H1 (cell line): ENCODE results near the gene CRTC2. TPM values are rescaled to one million over a fixed set of nuclear protein-coding genes. Genes with fewer than 3 reads are reported as not detected.

Experiments used
- CTCF ChIA-PET: fragments of 300-600 bp; sonication (Branson Sonifier 250); formaldehyde crosslinking; loops from one replicate; lab custom pipeline; 2021; ENCODE audit not compliant: partially characterized antibody; lab: Charles Lee
- POLR2A ChIA-PET: fragments of 300-600 bp; sonication (Branson Sonifier 250); formaldehyde crosslinking; loops from one replicate; lab custom pipeline; 2021; ENCODE audit warnings: inconsistent platforms; ENCODE audit not compliant: partially characterized antibody; lab: Charles Lee
- DNase-seq, 2 experiments: peaks; one replicate each; pipeline versions ENCODE4 v3.0.0 to v3.0.0-alpha.2; 2010 to 2022; ENCODE audit warnings: low spot score in 2 of 2, low read depth in 1 of 2, mixed read lengths in 1 of 2
- FAIRE-seq: peaks from 2 replicates; lab custom pipeline; 2011; peaks lifted over from hg19 to GRCh38; lab: Jason Lieb, UNC
- H2AFZ ChIP-seq: 2 replicates; pipeline ENCODE4 v1.8.1; 2012; ENCODE audit warnings: low read length, inconsistent platforms
- H2AK5ac ChIP-seq: 2 replicates; pipeline ENCODE4 v1.6.1; 2013; ENCODE audit warnings: low read depth, low read length
- H2BK120ac ChIP-seq: replicated peaks from 2 replicates; pipeline ENCODE3; 2013; ENCODE audit warnings: low read depth, low read length, inconsistent platforms
- H2BK12ac ChIP-seq: 2 replicates; pipeline ENCODE4 v1.6.1; 2013; ENCODE audit warnings: low read depth, low read length
- H2BK15ac ChIP-seq: 2 replicates; pipeline ENCODE4 v1.6.1; 2013; ENCODE audit warnings: low read length
- H2BK20ac ChIP-seq: 2 replicates; pipeline ENCODE4 v1.6.1; 2013; ENCODE audit warnings: low read length
- H2BK5ac ChIP-seq: 2 replicates; pipeline ENCODE4 v1.6.1; 2013; ENCODE audit warnings: low read depth, low read length
- H3K14ac ChIP-seq: 2 replicates; pipeline ENCODE4 v1.6.1; 2013; ENCODE audit warnings: inconsistent platforms; ENCODE audit not compliant: insufficient read length
- H3K18ac ChIP-seq: 2 replicates; pipeline ENCODE4 v1.6.1; 2013; ENCODE audit warnings: low read length; ENCODE audit errors: extremely low read depth
- H3K23ac ChIP-seq: 2 replicates; pipeline ENCODE4 v1.6.1; 2013; ENCODE audit warnings: inconsistent platforms; ENCODE audit not compliant: insufficient read length
- H3K23me2 ChIP-seq: 2 replicates; pipeline ENCODE4 v1.6.1; 2013; ENCODE audit warnings: low read depth, low read length
- H3K27ac ChIP-seq: 2 replicates; pipeline ENCODE4 v1.6.1; 2011; ENCODE audit warnings: low read depth, low read length, inconsistent platforms
- H3K27me3 ChIP-seq, 4 experiments: replicated peaks in 1 of 4; 1 replicate in 1 of 4; 2 replicates in 3 of 4; pipeline versions ENCODE4 v1.6.1 to v1.8.1; 2011 to 2013; ENCODE audit warnings: low read length in 3 of 4, mild to moderate bottlenecking in 3 of 4, inconsistent platforms in 2 of 4, mixed read lengths in 2 of 4, moderate library complexity in 1 of 4; ENCODE audit not compliant: control insufficient read depth in 3 of 4, insufficient read depth in 3 of 4; ENCODE audit errors: extremely low read depth in 1 of 4
- H3K36me3 ChIP-seq, 4 experiments: 2 replicates each; pipeline versions ENCODE4 v1.6.1 to v1.8.1; 2011 to 2013; ENCODE audit warnings: mild to moderate bottlenecking in 4 of 4, low read length in 3 of 4, moderate library complexity in 2 of 4, control low read depth in 1 of 4, inconsistent platforms in 1 of 4; ENCODE audit not compliant: insufficient read depth in 4 of 4, control insufficient read depth in 2 of 4
- H3K4ac ChIP-seq: replicated peaks from 2 replicates; pipeline ENCODE3; 2013; ENCODE audit warnings: low read length, low read depth, mixed read lengths, inconsistent platforms; ENCODE audit not compliant: insufficient read length
- H3K4me1 ChIP-seq, 4 experiments: replicated peaks in 1 of 4; 1 replicate in 1 of 4; 2 replicates in 3 of 4; pipeline versions ENCODE4 v1.6.1 to v1.8.1; 2011 to 2013; ENCODE audit warnings: low read length in 3 of 4, inconsistent platforms in 2 of 4, mixed read lengths in 1 of 4; ENCODE audit not compliant: insufficient read depth in 4 of 4, control insufficient read depth in 3 of 4
- H3K4me2 ChIP-seq, 2 experiments: 2 replicates each; pipeline versions ENCODE4 v1.6.1 to v1.8.1; 2011 to 2013; ENCODE audit warnings: low read depth in 2 of 2, low read length in 2 of 2, control low read depth in 1 of 2, inconsistent platforms in 1 of 2, mild to moderate bottlenecking in 1 of 2; ENCODE audit not compliant: insufficient read depth in 1 of 2
- H3K4me3 ChIP-seq, 4 experiments: fragments of 200-600, 300-600 bp in 1 of 4; sonication (generic), shearing (Covaris generic), sonication (Bioruptor Twin) in 1 of 4; 2 replicates each; pipeline versions ENCODE4 v1.5.1 to v1.8.1; 2011 to 2016; ENCODE audit warnings: low read length in 4 of 4, low read depth in 3 of 4, control low read depth in 2 of 4, inconsistent platforms in 2 of 4, mild to moderate bottlenecking in 2 of 4, mixed read lengths in 1 of 4, moderate library complexity in 1 of 4; ENCODE audit not compliant: insufficient read depth in 2 of 4; ENCODE audit errors: extremely low read depth in 1 of 4
- H3K56ac ChIP-seq: replicated peaks from 2 replicates; pipeline ENCODE3; 2013; ENCODE audit warnings: low read depth, mild to moderate bottlenecking, mixed read lengths, low read length, inconsistent platforms; ENCODE audit not compliant: insufficient read length
- H3K79me1 ChIP-seq: 2 replicates; pipeline ENCODE4 v1.6.1; 2013; ENCODE audit warnings: low read depth, low read length, control low read depth
- H3K79me2 ChIP-seq, 2 experiments: 2 replicates each; pipeline versions ENCODE4 v1.6.1 to v1.8.1; 2012 to 2013; ENCODE audit warnings: low read length in 2 of 2, mild to moderate bottlenecking in 2 of 2, inconsistent platforms in 1 of 2; ENCODE audit not compliant: insufficient read depth in 2 of 2, control insufficient read depth in 1 of 2
- H3K9ac ChIP-seq, 4 experiments: replicated peaks in 1 of 4; 1 replicate in 1 of 4; 2 replicates in 3 of 4; pipeline versions ENCODE4 v1.6.1 to v1.8.1; 2011 to 2013; ENCODE audit warnings: low read depth in 3 of 4, low read length in 3 of 4, control low read depth in 2 of 4, mild to moderate bottlenecking in 2 of 4, moderate library complexity in 2 of 4, inconsistent platforms in 1 of 4; ENCODE audit errors: extremely low read depth in 1 of 4
- H3K9me3 ChIP-seq, 2 experiments: 2 replicates each; pipeline versions ENCODE4 v1.6.1 to v1.8.1; 2012 to 2013; ENCODE audit warnings: mild to moderate bottlenecking in 2 of 2, moderate library complexity in 2 of 2, control low read depth in 1 of 2, inconsistent platforms in 1 of 2, low read depth in 1 of 2, low read length in 1 of 2, mixed read lengths in 1 of 2; ENCODE audit not compliant: insufficient read depth in 2 of 2
- H4K20me1 ChIP-seq, 2 experiments: replicated peaks in 1 of 2; 2 replicates each; pipeline versions ENCODE3 to v1.8.1; 2011 to 2013; ENCODE audit warnings: inconsistent platforms in 2 of 2, low read length in 2 of 2, mild to moderate bottlenecking in 1 of 2; ENCODE audit not compliant: insufficient read depth in 2 of 2, control insufficient read depth in 1 of 2
- H4K5ac ChIP-seq: 2 replicates; pipeline ENCODE4 v1.6.1; 2013; ENCODE audit warnings: low read length, low read depth, mixed read lengths, inconsistent platforms; ENCODE audit not compliant: insufficient read length
- H4K8ac ChIP-seq: 2 replicates; pipeline ENCODE4 v1.8.0; 2013; ENCODE audit warnings: mild to moderate bottlenecking, moderate library complexity, low read length, inconsistent platforms; ENCODE audit not compliant: insufficient read depth; ENCODE audit errors: extremely low read depth
- H4K91ac ChIP-seq: replicated peaks from 2 replicates; pipeline ENCODE3; 2013; ENCODE audit warnings: low read length, mixed read lengths, inconsistent platforms; ENCODE audit not compliant: insufficient read length
- WGBS, 2 experiments: shearing (Covaris generic) in 1 of 2; methylation state at CpG; one replicate each; pipeline versions ENCODE4 v1.1.6 to v1.1.7; 2013 to 2015; ENCODE audit warnings: low lambda C conversion rate in 2 of 2, mixed read lengths in 2 of 2, inconsistent platforms in 1 of 2, low coverage in 1 of 2, missing lambda C conversion rate in 1 of 2; ENCODE audit not compliant: insufficient replicate concordance in 2 of 2, insufficient coverage in 1 of 2, insufficient read length in 1 of 2; ENCODE audit errors: extremely low coverage in 1 of 2, missing lambda C conversion rate in 1 of 2; 5-methylcytosine and 5-hydroxymethylcytosine counted together
- polyA plus RNA-seq, 7 experiments: library from polyadenylated mRNA; depleted of rRNA in 3 of 7; stranded (reverse) in 5 of 7; unstranded in 2 of 7; fragments of >200 nt in 5 of 7; fragments of 200-250 nt in 2 of 7; gene quantifications; 1 replicate in 5 of 7; 2 replicates in 1 of 7; 4 replicates in 1 of 7; pipeline versions ENCODE4 v1.2.1 to v1.2.3, GENCODE V29; 2011 to 2013; ENCODE audit warnings: missing spikeins in 2 of 7, mixed read lengths in 2 of 7
- total RNA-seq: library from RNA; stranded (reverse); fragmentation: NEBNext Ultra II Directional; extraction: Animal tissue kit (Norgen Biotek cat#: 25700); gene quantifications from 2 replicates; pipeline ENCODE4 v1.2.1, GENCODE V29; 2021

CRTC2 gene
- total and polyA plus RNA-seq, 2 of the 8 experiments (the other 6 are each of a cell fraction or from before 2014, with no cell fraction given) = 28.6 to 34.3 TPM

- Histone ChIP-seq H4K20me1 (peaks cover 28 to 29% of the 10 kb centered on the region in 2 experiments), H2AFZ (no peak overlapping the region), H2AK5ac (no peak overlapping the region), H3K4me2 (peak overlapping the region; percentile 94 to 95), H4K5ac (peak overlapping the region; percentile 24), H2BK5ac (no peak overlapping the region; the same call in 1 of the 2 replicates), H2BK20ac (no peak overlapping the region), H3K79me1 (peaks cover 13% of the 10 kb centered on the region), H3K4ac (no peak overlapping the region), H3K9ac (peak overlapping the region; percentile 47 to 93 (median 74)), H3K27me3 (no peaks in the 10 kb centered on the region), H3K18ac (no peak overlapping the region; the same call in 1 of the 2 replicates), H3K23me2 (peaks cover 20% of the 10 kb centered on the region), H3K56ac (peak overlapping the region; percentile 60), H3K79me2 (peaks cover 37 to 58% of the 10 kb centered on the region in 2 experiments), H3K14ac (no peak overlapping the region), H3K23ac (no peak overlapping the region), H3K27ac (peak overlapping the region; percentile 35; the same call in 1 of the 2 replicates), H2BK120ac (no peak overlapping the region), H3K9me3 (no peaks in the 10 kb centered on the region), H3K36me3 (peaks cover 0 to 8% (median 0%) of the 10 kb centered on the region in 4 experiments; a peak in 4 of 8 replicates), H2BK12ac (no peak overlapping the region), H3K4me3 (peak overlapping the region; percentile 68 to 100 (median 94)), H2BK15ac (no peak overlapping the region), H4K91ac (peak overlapping the region; percentile 29), H4K8ac (peak overlapping the region; percentile 20; the same call in 1 of the 2 replicates), H3K4me1 (peaks cover 6 to 14% (median 11%) of the 10 kb centered on the region in 4 experiments)
- ChIA-PET POLR2A (interaction anchor here (0.6 to 7.9 kb wide), 17 partner anchors 9 to 470 kb away, joined by 3 to 73 read pairs (median 4); partner anchors contain the start of genes CREB3L4, DENND4B, RAB13 and RPS27), CTCF (interaction anchor here (1.0 to 2.3 kb wide), 8 partner anchors 9 to 125 kb away, joined by 3 to 9 read pairs (median 4); partner anchors contain the start of gene RAB13)
- 33% methylated on average over 3 of the region's 3 CpGs; no CpG with 5 or more reads in 1 of the 2 experiments for WGBS, 2 experiments
- no peak for DNase-seq
- FAIRE-seq = no peak
Observed at GRCh38 chr1:153921080-153921802, 37.2 kb downstream of the CRTC2 start.
